Cardiac fibroblast (primary cell): ENCODE measurements around the gene LUZP2.

Source experiments
- DNase-seq, 2 donors: peaks; one replicate each; pipeline versions ENCODE4 v3.0.0 to v3.0.0-alpha.2; 2010; ENCODE audit warnings: low read depth in 2 of 2
- H3K4me3 ChIP-seq, 2 donors: replicated peaks in 1 of 2; 1 replicate in 1 of 2; 2 replicates in 1 of 2; pipeline ENCODE4 v1.5.1; 2011; ENCODE audit warnings: low read depth in 2 of 2, low read length in 2 of 2, mild to moderate bottlenecking in 2 of 2, moderate library complexity in 1 of 2
- CTCF ChIP-seq: IDR thresholded peaks from one replicate; pipeline ENCODE4 v1.5.1; 2011; ENCODE audit warnings: low read depth, mild to moderate bottlenecking, low read length, inconsistent platforms

LUZP2 gene

GRCh38 chr11:24661331-24661730 lies 164.5 kb downstream of the LUZP2 start:
- no peak for TF ChIP-seq CTCF
- no peak overlapping the region for H3K4me3 ChIP-seq
- DNase-seq: no peak

DNA sequence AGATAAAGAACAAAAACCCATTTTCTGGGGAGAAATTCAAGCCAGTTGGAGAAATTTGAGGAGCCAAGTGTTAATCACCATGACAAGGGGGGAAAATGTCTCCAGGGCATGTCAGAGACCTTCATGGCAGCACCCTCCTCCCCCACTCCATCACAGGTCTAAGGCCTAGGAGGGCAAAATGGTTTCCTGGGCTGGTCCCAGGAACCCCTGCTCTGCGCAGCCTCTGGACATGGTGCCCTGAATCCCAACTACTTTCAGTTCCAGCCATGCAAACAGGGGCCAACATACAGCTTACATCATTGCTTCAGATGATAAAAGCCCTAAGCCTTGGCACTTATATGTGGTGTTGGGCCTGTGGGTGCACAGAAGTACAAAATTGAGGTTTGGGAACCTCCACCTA lies 167.5 kb downstream of the LUZP2 start:
- DNase-seq: no peak
- TF ChIP-seq CTCF: no peak
- H3K4me3 ChIP-seq: no peak overlapping the region

- TF ChIP-seq CTCF: no peak
- DNase-seq: no peak
These were observed 170.6 kb downstream of the LUZP2 start for GRCh38 chr11:24667353-24667968.

DNA sequence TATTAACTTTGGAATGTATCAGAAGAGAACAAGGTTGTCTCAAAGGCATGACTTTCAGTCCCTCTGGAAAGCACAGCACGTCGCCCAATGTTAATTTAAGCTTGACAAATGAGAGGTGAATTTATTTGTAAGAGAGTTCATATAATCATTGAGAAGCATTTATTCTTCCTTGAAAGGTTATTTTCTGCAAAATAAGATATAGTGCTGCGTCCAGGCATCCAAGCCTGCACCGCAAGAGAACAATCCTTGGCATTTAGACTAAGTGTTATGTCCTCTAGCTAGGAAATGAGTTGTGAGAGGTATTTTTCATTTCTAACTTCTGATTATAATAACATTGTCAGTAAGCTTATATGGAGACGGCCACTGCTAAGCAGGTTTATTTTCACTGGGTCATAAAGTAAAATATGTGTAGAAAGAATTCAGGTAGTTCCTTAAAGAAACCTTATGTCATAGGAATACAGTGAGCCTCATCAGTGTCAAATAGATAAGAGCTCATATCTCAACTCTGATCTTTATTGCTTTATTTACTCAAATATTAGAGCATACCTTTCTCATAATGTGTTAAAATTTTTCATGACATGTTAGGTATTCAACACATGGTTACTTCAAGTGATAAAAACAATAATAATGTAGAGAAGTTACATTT lies 182.0 kb downstream of the LUZP2 start:
- no peak overlapping the region for H3K4me3 ChIP-seq
- no peak for DNase-seq
- TF ChIP-seq CTCF: no peak

More at GRCh38 chr11:24667353-24667968, 170.6 kb downstream of the LUZP2 start:
- no peak overlapping the region for H3K4me3 ChIP-seq

DNA sequence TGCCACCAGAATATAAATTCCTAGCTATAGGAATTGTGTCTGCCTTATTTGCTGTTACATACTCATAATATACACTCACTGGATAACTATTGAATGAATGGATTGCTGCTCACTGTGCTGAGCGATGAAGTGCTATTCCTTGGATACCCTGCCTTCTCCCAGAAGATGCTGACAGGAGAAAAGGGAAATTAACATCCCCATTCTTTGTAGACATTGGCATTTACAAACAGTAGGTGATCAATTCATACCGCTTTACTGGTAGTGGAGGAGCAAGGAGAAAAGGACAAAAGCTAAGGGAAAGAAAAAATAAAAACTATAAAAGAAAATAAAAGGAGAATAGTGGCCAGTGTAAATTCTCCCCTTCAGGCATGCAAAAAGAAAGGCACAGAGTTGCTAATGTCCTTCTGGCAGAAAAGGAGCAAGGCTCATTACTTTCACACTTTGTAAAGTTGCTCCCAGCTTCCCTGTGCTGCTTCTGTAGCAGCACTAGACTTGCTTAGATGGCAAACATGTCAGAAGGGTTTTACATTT lies 183.0 kb downstream of the LUZP2 start:
- no peak for TF ChIP-seq CTCF
- no peak overlapping the region for H3K4me3 ChIP-seq
- no peak for DNase-seq

DNA sequence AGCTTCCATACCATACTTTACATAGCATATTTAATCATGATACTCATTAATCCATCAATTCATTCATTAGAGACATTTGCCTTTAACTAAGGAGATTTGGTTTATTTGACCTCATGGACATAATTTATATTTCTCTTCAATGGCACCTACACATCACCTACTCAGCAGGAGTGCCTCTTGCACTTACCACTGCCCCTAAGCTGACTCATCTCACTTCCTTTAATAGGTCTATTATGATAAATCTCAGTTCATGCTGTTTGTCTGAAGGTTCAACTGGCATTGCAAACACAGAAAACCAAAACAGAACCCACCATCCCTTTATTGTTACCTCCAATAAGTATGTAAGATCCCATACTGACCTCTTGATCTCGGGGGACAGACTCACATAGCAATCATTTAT lies 186.7 kb downstream of the LUZP2 start:
- no peak for TF ChIP-seq CTCF
- no peak for DNase-seq
- no peak overlapping the region for H3K4me3 ChIP-seq

- DNase-seq: no peak
- no peak overlapping the region for H3K4me3 ChIP-seq
- TF ChIP-seq CTCF: no peak
These were observed 189.0 kb downstream of the LUZP2 start for GRCh38 chr11:24685821-24686220.
